GM12878 (cell line): ENCODE data around the gene DGKI.

Experiments
- ATF2 ChIP-seq: IDR thresholded peaks from 2 replicates; pipeline ENCODE4 v1.6.1; 2012; ENCODE audit warnings: low read length, inconsistent platforms
- CTCF ChIP-seq, 3 experiments: IDR thresholded peaks in 2 of 3; conservative IDR thresholded peaks in 1 of 3; 2 replicates each; pipeline ENCODE4 v1.5.1; 2011; ENCODE audit warnings: low read depth in 3 of 3, low read length in 3 of 3, mild to moderate bottlenecking in 3 of 3, control low read depth in 2 of 3, moderate library complexity in 2 of 3, inconsistent platforms in 1 of 3, mixed read lengths in 1 of 3; ENCODE audit not compliant: control insufficient read depth in 2 of 3, insufficient read depth in 1 of 3; ENCODE audit errors: extremely low read depth in 1 of 3
- EZH2 ChIP-seq: IDR thresholded peaks from 2 replicates; pipeline ENCODE4 v1.6.1; 2012; ENCODE audit warnings: low read depth, mild to moderate bottlenecking, control low read depth, inconsistent platforms, low read length, borderline replicate concordance; ENCODE audit not compliant: control insufficient read depth
- FOXM1 ChIP-seq: IDR thresholded peaks from 2 replicates; pipeline ENCODE4 v1.6.1; 2012; ENCODE audit warnings: low read depth, mild to moderate bottlenecking, inconsistent platforms, low read length, moderate library complexity
- HDAC6 ChIP-seq: fragments of 200-600 bp; sonication (generic); IDR thresholded peaks from one replicate; pipeline ENCODE4 v1.8.0; 2017; ENCODE audit warnings: antibody characterized with exemption; ENCODE audit not compliant: unreplicated experiment
- IKZF2 ChIP-seq, 2 experiments: fragments of 450-650 bp; IDR thresholded peaks; 2 replicates each; pipeline ENCODE4 v1.6.1; 2017; ENCODE audit warnings: mild to moderate bottlenecking in 2 of 2, moderate library complexity in 2 of 2
- MYC ChIP-seq: IDR thresholded peaks from 2 replicates; pipeline ENCODE4 v1.6.1; 2011; ENCODE audit warnings: mild to moderate bottlenecking, low read length, moderate library complexity, inconsistent platforms; ENCODE audit not compliant: insufficient read depth, insufficient replicate concordance, insufficient read length, severe bottlenecking
- POLR2A ChIP-seq: IDR thresholded peaks from 2 replicates; pipeline ENCODE4 v1.6.1; 2011; ENCODE audit warnings: low read depth, mild to moderate bottlenecking, low read length
- POLR2AphosphoS5 ChIP-seq: IDR thresholded peaks from 2 replicates; pipeline ENCODE4 v1.6.1; 2011; ENCODE audit warnings: mild to moderate bottlenecking, low read length, inconsistent platforms
- RAD21 ChIP-seq: IDR thresholded peaks from 2 replicates; pipeline ENCODE4 v1.6.1; 2011; ENCODE audit warnings: mild to moderate bottlenecking, low read depth, low read length, moderate library complexity; ENCODE audit not compliant: insufficient read depth
- RELB ChIP-seq: fragments of 450-650 bp; IDR thresholded peaks from 2 replicates; pipeline ENCODE4 v1.6.1; 2017; ENCODE audit warnings: low read depth, mild to moderate bottlenecking, moderate library complexity
- SP1 ChIP-seq: IDR thresholded peaks from one replicate; pipeline ENCODE4 v1.6.1; 2011; ENCODE audit warnings: low read depth, low read length
- USF1 ChIP-seq: IDR thresholded peaks from 2 replicates; pipeline ENCODE4 v1.6.1; 2011; ENCODE audit warnings: borderline replicate concordance, low read depth, mild to moderate bottlenecking, moderate library complexity, mixed read lengths, low read length; ENCODE audit not compliant: insufficient read depth; ENCODE audit errors: extremely low read length
- ZNF384 ChIP-seq: IDR thresholded peaks from 2 replicates; pipeline ENCODE4 v1.6.1; 2012; ENCODE audit warnings: low read depth, mild to moderate bottlenecking, low read length, improper control_type of control experiment, borderline replicate concordance

- no peak for TF ChIP-seq RELB
- no peak for TF ChIP-seq ZNF384
- no peak for TF ChIP-seq POLR2A
- TF ChIP-seq EZH2, result no peak
- TF ChIP-seq FOXM1, result no peak
- TF ChIP-seq ATF2, result no peak
- TF ChIP-seq IKZF2 (IDR thresholded peaks at IDR 0.05), result no peak
- TF ChIP-seq POLR2AphosphoS5, result no peak
- no peak for TF ChIP-seq HDAC6
- TF ChIP-seq CTCF (IDR thresholded peaks at IDR 0.05 in 2 of 3, conservative IDR thresholded peaks at IDR 0.05 in 1 of 3; ENCODE audit: control insufficient read depth in 2 of 3, extremely low read depth in 1 of 3, insufficient read depth in 1 of 3, low read depth in 3 of 3, low read length in 3 of 3), result no peak
- TF ChIP-seq USF1, result no peak
- no peak for TF ChIP-seq SP1
- no peak for TF ChIP-seq MYC
- no peak for TF ChIP-seq RAD21
These were observed 86.7 kb downstream of the DGKI start for GRCh38 chr7:137760111-137760510.
